ENCODE measurements around the gene SORBS2.

Gene SORBS2, protein sequence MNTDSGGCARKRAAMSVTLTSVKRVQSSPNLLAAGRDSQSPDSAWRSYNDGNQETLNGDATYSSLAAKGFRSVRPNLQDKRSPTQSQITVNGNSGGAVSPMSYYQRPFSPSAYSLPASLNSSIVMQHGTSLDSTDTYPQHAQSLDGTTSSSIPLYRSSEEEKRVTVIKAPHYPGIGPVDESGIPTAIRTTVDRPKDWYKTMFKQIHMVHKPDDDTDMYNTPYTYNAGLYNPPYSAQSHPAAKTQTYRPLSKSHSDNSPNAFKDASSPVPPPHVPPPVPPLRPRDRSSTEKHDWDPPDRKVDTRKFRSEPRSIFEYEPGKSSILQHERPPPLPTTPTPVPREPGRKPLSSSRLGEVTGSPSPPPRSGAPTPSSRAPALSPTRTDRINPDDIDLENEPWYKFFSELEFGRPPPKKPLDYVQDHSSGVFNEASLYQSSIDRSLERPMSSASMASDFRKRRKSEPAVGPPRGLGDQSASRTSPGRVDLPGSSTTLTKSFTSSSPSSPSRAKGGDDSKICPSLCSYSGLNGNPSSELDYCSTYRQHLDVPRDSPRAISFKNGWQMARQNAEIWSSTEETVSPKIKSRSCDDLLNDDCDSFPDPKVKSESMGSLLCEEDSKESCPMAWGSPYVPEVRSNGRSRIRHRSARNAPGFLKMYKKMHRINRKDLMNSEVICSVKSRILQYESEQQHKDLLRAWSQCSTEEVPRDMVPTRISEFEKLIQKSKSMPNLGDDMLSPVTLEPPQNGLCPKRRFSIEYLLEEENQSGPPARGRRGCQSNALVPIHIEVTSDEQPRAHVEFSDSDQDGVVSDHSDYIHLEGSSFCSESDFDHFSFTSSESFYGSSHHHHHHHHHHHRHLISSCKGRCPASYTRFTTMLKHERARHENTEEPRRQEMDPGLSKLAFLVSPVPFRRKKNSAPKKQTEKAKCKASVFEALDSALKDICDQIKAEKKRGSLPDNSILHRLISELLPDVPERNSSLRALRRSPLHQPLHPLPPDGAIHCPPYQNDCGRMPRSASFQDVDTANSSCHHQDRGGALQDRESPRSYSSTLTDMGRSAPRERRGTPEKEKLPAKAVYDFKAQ (N-terminal part only)

DNA sequence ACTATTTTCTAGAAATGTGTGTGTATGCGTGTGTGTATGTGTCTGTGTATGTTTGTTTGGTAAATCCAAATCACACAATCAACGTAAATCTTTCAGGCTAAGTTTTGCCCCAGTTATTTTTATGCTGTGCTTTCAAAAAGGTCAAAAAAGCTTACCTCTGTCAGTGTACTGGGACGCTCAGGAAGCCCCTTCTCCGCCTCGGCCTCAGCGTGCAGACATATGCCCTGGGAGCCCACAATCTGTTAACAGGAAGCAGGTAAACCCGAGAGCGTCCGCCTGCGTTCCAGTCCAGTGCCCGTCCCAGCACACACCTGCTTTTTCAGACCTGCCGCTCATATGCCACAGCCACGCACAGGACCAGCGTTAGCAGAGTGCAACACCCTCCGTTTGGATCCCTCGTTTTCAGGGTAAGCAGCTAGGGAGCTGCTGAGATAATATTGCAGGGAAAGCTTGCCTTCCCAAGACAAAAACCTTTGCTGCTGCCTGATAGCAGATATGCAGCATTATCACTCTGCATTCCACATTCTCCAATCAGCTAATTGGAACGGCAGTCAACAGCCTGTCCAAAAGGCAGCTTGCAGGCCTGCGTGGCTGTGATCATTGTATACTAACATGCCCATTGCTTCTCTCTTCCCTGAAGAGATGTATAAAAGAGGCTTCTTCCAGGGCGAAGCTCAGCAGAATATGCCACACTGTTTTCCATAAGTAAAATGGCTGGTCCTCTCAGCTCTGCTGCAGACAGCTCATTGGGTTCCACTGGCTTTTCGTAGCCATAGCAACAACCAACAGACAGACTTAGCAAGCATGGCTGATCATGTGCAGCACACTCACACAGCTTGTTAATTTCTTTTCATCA is at the start of gene SORBS2:
TSS of gene SORBS2 (minus strand) at position 686 of the 856 bp plus-strand sequence. CDS start 121,623 bp downstream, outside the sequence.
- peak; percentile 22 for DNase-seq (ENCODE audit: low read depth)

DNA sequence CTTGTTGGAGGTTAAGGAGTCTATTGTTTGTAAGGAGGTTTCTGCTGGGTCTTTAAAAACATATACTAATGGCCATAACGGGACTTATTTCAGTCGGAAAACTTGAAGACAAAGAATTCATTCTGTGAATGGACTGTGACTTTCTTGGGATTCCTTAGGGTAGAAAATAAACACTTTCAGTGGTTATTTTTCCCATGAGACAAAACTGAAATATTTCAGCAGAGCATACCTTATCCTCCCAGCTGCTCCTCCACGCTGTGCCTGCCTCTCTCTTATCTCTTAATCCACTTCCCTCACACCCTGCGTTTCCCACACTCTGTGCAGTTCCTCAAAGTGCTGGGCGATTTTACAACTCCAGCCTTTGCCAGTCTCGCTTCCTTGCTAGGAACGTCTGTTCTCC is 47.1 kb upstream of the SORBS2 start:
- DNase-seq (ENCODE audit: low read depth) = peak; percentile 45

DNA sequence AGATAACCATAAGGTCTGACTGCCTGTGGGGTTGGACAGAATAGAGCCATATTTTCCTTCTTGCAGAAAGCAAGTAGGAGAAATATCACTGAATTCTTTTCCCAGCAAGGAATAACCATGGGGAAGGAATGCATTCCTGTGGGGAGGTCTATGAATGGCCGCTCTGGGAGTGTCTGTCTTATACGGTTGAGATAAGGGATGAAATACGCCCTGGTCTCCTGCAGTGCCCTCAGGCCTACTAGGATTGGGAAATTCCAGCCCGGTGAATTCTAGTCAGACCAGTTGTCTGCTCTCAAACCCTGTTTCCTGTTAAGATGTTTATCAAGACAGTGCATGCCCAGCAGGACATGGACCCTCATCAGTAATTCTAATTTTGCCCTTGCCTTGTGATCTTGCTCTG is 45.6 kb upstream of the SORBS2 start:
- DNase-seq (ENCODE audit: low read depth) = peak; percentile 39

DNA sequence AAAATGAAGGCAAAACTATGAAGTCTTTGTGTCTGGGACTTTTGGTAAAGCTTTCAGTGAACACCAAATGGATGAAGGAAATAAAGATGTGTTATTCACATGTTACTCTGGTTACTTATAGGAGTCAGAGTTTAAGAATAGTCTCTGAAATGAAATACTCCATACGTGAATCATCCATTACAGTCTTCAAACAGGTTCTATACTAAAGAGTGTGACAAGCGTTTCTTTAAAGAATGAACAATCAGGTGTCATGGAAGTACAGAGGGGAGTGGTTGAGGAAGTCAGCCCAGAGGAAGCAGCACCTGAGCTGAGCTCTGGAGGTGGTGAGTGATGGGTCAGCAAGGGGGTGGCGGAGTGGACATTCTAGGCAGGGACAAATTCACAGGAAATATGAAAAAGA is 41.8 kb upstream of the SORBS2 start:
- DNase-seq (ENCODE audit: low read depth) = no peak

DNA sequence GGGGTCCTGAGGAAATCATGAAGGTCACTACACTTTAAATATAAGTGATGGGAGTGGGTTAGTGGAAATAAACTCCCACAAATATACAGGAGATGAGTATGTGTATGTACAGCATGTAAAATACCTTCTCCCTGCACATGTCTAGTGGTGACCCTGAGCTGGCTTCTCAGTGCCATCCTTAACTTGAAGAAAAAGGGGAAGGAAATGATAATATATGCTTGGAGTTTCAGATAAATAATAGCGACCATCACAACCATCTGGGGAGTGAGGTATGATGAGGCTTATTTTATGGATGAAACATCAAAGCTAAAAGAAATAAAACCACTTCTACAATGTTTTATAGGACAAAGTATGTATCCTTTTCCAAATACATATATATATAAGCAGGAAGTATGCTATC is 41.0 kb upstream of the SORBS2 start:
- no peak for DNase-seq (ENCODE audit: low read depth)

DNA sequence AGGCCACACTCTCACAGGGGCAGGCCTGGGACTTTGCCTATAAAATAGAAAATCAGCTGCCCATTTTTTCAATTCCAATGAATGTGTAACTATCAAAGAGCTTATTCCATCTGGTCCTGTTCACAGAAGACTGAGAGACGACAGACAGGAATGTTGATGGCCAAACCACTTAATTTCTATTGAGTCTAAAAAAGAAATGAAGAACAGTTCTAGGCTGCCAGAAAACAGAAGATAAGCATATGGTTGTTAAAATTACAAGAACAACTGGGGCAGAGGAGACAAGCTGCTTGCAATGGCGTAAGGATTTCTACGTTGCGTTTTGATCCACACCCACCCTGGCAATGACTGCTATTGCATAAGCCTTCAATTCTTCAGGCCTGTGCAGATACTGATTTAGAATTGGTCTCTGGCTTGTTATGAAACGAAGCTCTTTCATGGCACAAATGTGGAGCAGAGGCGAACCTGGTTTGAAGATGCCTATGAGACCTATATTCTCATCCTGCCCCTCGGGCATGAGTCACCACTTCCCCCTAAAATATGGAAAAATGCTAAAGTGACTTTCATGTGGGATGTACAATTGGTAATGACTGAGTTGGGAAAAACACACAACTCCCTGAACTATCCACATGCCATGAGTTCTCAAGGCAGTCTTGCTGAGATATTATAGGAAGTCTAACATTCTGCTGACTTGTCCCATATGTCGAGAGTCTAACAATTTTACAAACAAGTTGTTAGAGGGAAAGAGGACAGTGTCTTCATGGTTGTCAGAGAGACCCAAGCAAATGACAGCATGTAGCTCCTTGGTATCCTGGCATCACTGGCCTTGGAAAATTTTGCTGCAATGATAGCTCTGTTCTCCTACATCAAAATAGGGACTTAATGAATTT is 37.9 kb upstream of the SORBS2 start:
- DNase-seq (ENCODE audit: low read depth) = no peak

DNA sequence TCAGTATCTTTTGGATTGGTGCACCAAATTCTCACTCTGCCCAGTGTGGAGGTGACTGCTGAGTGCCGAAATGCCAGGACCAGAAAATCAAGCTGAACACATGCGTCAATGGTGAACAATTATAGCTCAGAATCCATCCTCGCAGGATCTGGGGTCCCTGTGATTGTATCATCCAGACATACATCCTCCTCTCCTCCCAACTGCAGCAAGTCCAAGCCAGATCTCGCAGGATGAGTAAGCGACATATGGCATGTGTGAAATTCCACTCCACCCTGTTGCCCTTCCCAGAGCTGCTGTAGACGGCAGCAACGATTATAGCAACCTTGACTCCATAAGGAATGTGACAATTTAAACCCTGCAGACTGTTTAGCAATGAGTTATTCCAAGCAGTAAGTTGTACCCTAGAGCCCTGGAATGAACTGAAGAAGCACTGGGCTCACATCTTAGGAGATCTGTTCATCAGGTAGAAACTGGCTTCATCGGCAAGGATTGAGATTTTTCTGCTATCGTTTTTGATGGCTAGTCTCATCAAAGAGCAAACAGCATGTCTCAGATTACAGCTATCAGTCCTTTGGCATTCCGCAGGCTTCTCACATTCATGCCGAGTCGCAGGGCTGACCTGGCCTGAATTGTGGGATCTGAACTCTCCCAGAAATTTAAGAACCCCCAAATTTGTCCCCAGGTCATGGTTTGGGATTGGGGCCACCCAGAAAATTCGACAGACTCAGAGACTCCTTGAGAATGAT is 35.5 kb upstream of the SORBS2 start:
- peak; percentile 93 for DNase-seq (ENCODE audit: low read depth)

DNA sequence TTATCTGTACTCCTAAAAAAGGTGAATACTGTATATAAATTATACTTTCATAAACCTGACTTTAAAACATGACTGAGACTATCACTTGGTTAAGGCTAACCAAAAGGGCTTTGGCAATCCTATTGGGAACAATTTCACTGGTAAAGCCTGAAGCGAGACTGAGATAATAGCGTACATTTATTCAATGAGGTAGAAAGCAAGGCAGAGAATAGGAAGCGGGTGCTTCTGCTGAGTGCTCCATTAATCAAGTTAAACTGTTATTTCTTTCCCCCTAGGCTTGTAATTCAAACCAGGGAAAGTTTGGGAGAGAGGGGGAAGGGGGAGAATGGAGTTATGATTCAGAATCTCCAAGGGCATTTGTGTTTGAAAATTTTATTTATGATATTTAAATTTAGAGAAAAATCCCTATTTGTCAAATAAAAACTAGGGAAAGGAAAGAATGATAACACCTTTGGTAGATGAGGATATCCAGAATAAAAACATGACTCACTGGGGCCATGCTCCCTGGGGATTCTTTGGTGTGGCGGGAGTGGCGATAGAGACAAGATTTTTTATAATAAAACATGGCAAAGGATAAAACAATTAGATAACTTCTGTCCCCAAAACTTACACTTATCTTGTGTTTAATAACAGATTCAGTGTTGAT is 34.6 kb upstream of the SORBS2 start:
- DNase-seq (ENCODE audit: low read depth) = no peak

DNA sequence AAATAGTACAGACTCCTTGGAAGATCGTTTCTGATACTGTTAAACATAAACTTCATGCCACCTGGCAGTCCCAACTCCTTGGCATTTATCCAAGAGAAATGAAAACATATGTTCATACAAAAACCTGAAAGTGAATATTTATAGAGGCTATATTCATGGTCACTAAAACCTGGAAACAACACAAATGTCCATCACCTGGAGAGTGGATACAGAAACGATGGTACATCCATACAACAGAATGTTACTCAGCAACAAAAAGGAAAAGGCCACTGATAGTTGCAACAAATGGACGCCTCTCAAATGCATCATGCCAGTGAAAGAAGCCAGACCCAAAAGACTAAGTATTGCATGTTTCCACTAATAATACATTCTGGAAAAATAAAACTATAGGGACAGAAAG is 34.0 kb upstream of the SORBS2 start:
- DNase-seq (ENCODE audit: low read depth) = no peak

DNA sequence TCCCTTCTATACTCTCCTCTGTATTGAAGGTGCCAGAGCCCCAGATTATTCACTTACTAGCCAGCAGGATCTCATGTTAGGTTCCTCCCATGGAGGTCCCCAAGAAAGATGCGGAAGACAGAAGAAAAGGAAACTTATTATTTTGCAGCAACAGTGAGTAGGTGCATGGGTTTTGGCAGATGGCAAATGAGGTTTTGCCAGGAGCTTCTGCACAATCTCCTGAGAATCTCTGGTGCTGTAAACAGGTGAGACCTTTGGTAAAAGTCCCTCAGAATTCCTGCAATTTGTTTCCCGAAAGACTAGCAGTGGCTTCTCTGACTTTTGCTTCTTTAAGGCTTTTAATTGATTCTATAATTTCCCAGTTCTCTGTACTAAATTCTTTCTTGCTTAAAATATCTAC is 29.5 kb upstream of the SORBS2 start:
- no peak for DNase-seq (ENCODE audit: low read depth)

DNA sequence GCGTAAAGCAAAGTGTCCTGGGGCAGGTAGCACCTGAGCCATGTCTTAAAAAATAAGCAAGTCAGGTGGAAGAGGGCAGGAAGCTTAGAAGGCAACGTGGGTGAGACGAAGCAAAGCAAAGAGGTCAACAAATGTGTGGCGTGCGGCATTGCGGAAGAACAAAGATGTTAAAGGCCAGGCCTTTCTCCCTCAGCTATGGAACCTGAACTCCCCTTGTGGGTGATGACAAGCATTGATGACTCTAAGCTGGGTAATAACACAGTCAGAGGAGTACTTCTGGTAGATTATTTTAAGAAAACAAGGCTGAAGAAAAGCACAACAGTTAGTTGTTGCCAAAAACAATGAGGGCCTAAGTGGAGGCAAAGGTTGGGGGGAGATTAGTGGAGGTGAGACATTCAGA is 29.0 kb upstream of the SORBS2 start:
- DNase-seq (ENCODE audit: low read depth) = no peak

DNA sequence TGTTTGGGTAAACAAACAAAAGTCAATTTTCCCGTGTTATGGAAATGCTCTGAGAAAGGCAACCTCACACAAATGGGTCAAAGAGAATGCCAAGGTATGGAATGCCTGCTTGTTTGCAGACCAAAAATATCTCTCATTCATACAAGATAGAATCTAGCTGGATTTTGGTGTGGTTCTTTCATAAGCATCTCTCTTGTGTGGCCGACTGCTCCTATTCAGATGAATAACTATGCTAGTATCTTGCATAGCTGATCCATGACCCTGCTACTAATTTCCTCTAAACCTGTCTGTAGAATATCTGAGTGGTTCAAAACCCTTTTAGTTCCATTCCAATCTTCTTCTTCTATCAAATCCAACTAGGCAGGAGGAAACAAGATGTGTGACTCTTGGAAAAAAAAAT is 28.2 kb upstream of the SORBS2 start:
- peak; percentile 25 for DNase-seq (ENCODE audit: low read depth)

DNA sequence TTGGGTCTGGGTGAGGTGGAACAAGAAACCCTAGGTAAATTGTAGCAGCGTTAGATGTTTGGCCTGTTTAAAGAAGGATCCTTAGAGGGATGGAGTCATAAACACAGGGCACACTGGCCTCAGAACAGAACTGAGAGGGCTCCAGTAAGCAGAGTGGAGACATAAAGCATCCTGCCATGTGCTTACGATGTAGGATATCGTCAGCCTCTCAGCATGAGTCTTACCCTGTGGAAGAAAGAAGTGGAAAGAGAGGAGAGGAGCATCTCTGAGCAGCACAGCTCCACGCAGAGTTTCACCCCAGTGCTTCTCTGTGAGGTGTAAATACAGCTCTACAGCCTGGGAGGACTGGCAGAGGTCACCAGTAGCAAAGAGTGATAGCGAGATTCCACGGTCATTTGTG is 27.8 kb upstream of the SORBS2 start:
- DNase-seq (ENCODE audit: low read depth) = no peak

DNA sequence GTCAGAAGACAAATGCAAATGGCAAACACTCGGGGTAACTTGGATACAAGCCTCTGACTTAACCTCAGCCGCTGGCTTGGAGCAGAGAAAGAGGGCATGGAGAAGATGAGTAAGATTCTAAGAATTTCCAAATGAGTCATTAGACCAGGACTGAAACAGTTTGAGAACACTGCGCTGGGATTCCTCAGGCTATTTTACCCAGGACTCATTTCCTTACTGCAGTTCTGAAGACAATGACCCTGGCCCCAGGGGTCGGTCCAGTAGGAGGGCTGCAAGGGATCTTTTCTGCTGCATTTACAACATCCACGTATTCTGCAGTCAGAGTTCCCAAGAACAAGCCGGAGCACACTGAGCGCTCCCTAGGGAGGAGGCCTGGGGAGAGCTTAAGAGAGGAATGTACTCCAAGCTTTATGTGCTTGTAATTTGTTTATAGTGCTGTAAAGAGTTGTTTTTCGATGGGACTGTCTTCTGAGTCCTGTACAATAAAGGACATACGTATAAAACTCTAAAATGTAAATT is 27.3 kb upstream of the SORBS2 start:
- DNase-seq (ENCODE audit: low read depth) = peak; percentile 98

DNA sequence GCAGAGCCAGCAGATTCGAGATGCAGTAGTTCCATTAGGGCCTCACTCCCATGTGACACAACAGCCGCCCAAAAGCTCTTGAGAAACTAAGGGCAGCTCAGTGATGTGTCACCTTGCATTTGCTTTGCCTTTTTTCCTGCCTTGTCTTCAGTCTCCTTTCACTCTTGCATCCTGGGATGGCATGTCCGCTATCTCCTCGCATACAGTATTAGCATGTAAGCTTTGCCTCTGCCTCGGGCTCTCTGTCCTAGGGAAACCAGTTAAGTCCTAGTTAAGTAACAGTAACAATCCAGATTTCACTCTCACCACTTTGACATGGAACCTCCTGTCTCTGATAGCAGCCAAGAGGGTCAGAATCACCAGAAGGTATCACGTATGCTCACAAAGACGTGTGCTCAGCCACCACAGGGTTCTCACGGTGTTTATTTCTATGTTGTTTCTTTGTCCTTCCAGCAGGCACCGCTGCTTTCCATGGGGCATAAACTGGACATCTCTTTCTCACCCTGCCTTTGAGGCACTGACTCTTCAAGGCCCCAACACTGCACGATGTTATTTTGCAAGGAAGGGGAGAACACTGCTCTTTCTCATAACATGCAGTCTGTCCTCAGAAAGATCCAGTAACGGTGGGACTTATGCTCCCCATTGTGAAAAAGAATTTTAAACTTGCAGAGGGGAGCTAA is 26.7 kb upstream of the SORBS2 start:
- no peak for DNase-seq (ENCODE audit: low read depth)

DNA sequence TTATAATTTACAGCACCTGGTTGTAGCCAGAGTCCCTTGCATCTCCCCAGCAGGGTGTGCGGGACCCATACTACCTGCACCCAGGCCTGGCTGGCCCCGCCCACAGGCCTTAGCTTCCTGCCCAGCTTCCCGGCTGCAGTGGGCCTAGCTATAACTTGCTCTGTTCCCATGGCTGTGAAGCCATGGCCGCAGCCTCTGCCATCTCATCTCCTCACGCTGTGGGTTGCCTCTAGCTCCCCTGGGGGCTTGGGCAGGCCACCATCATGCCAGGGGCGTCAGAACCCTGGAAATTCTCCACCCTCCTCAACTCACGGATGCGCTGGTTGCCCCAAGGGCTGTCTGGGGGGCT is 26.1 kb upstream of the SORBS2 start:
- DNase-seq (ENCODE audit: low read depth) = no peak

DNA sequence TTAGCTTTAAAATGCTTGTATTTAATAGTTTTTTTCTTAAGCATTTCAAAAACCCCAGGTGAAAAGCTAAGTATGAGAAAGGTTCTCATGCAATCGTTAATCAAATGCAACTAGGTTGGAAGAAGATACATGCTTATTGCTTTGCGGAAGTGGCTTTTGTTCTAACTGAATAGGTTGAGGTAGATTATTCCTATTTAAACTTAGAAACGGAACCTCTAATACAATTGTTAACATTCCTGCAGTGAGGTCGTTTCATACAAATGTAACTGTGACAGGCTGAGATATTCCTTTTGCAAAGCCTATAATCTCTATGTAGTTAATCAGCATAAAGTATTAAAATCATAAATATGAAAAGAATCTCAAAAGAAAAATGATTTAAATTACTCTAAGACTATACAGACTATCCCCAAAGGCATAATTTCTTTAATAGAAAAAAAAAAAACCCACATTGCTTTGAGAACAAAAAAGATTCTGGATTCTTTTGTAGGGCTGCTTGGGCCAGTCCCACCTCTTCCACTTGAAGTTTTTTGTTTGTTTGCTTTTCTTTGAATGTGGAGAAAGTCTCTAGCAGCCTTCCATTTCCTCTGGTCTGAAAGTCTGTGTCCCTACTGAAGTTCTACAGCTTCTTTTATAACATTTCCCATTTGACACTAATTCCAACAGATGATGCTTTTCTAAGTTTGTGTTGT is 25.6 kb upstream of the SORBS2 start:
- DNase-seq (ENCODE audit: low read depth) = no peak

All from EH (cell line).